DMS79 treated with DMSO at 0.1 percent for 48 hours (cell line): ENCODE data around the gene STMND1.

ENCODE experiments used
- DNase-seq: peaks from one replicate; lab custom pipeline; 2025; lab: John Stamatoyannopoulos, UW

STMND1 gene

GRCh38 chr6:17098538-17098937, 3.3 kb upstream of the STMND1 start:
- DNase-seq, result no peak

DNA sequence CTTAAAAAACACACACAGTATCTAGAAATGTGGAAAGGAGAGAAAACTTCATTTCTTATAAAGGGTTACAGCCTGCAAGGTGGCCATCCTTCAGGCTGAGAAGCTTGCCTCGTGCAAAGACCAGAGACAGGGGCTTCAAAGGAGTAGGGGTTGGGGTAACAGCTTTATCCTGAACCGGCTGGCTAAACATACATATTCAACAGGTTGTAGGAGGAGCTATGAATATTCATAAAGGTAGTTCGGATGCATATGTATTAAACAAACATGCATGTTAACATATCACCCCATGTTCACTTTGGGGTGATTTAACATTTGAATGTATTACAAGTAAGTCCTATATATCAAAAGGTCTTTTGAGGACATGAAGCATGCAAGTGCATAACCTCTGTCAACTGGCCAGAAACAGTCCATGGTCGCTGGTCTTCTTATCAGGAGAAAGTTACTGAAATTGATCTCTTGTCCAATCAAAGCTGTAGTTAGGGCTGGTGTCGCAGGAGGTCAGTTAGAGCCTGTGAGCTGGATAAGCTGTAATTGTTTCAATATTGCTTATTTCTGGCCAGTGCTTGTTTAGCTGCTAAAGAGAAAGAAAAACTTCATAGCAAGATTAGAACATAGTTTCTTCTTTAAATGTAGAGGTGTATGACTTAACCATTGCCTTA, 2.3 kb upstream of the STMND1 start:
- DNase-seq, result no peak

- DNase-seq, result no peak
Observed at GRCh38 chr6:17100806-17101205, 1.0 kb upstream of the STMND1 start.

GRCh38 chr6:17102258-17102870, 514 bp downstream of the STMND1 start:
- DNase-seq, result no peak

GRCh38 chr6:17103715-17104114, 1.9 kb downstream of the STMND1 start:
- no peak for DNase-seq

DNA sequence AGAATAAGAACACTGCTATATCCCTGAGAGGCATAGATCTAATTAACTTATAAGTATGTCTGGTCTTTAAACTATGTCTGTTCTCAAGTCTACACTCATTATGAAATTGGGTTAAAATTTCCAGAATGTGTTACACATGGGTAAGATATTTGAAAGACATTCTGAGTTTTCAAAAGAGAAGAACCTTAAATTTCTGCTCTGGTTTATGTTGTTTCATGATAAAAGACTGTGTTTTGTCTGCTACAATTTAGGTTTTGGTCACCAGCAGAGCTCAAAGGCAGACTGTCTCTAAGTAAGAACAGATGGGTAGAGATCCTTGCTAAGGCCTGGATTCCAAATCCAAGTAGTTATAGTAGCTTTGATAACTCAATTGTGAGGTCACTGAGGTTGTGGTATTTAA, 6.0 kb downstream of the STMND1 start:
- no peak for DNase-seq

DNA sequence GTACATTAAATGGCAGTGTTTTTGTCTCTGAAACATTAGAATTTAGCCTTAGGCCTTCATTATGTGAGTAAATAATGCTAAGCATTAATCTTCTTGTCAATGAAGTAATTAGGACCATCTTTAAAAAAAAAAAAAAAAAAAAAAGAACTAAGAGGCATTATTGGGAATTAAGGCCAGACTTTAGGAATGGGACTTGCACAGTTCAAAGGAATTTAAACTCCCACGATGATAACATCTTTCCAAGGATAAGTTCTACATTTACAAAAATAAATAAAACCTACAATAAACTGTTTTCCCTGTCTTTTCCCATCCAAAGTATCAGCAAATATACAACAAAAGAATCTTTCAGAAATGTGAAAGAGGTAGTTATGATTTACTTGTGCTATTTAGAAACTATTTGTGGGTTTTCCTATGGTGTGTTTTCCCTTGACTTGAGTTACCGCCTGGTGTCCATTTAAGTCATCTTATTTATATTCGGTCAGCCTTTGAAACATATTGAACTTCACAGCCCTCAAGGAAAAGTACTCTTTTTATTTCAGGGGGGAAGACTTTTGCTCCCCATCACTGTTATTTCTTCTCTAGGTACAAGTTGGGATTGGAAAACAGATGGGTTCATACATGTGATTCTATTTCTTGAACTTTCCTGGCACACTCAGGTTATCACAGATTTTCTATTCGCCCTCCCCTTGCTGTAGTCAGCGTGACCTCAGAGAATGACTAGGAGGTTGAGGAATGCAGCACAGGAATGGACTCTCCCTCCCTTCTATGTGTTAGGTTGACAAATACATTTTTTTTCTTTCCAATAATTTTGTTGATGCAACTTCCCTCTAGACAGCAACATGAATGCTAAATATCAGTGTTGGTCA, 13.6 kb downstream of the STMND1 start:
- no peak for DNase-seq

DNA sequence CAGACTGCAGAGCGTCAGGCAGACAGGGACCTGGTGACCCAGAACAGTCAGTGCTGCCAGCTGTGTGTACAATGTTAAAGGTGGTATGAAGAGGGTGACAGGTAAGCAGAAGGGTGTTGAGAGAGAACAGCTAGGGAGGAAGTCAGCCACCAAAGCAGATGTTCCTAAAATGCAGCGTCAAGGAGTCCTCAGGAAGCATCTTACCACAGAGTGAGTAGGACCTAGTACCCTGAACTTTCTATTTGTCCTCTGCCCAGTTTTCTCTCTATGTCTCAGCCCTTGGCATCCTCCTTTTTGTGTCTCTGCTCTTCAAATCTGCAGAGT, 14.2 kb downstream of the STMND1 start:
- no peak for DNase-seq

- no peak for DNase-seq
Observed at GRCh38 chr6:17120019-17120418, 18.2 kb downstream of the STMND1 start.

- no peak for DNase-seq
Observed at GRCh38 chr6:17125407-17125806, 23.6 kb downstream of the STMND1 start.

DNA sequence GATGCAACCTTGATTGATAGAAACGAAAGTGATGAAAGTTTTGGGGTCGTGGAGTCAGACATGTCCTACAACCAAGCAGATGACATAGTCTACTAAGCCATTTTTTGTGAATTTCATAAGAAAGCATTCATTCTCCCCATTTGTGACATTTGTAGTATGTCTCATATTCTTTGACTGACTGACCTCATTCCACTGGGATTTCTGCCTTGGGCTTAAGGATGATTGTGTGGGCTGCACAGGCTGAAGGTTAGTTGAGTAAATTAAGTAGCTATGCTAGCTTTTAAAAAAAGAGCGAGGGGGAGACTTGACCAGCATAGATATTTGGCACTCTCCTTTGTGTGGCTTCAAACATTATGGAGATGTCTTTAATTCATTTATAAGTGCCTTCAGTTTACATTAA, 28.9 kb downstream of the STMND1 start:
- no peak for DNase-seq

DNA sequence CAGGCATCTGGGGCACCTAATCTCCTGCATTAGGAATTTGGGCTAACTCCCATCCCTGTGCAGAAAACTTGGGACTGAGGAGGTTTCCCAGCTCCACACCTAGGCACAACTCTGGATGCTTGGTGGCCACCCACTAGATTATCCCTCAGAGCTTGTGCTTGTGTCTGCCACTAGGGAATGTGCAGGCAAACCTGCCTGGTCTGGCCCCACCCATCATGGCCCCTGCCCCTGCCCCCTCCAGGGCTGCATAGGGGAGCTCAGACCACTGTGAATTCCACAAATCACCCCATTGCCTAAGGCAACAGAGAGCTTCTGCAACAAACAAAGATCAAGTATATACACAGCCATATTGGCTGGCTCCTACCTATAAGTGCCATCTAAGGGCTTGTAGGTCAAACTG, 31.1 kb downstream of the STMND1 start:
- DNase-seq, result no peak

GRCh38 chr6:17138033-17138432, 36.2 kb downstream of the STMND1 start:
- no peak for DNase-seq

DNA sequence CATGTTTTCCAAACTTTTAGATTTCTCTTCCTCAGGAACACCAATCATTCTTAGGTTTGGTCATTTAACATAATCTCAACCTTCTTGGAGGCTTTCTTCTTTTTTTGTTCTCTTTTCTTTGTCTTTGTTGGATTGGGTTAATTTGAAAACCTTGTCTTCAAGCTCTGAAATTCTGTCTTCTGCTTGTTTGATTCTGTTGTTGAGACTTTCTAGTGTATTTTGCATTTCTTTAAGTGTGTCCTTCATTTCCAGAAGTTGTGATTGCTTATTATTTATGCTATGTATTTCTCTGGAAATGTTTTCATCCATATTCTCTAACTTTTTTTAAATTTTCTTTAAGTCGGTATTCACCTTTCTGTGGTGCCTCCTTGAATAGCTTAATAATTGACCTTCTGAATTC, 42.2 kb downstream of the STMND1 start:
- DNase-seq, result no peak

- no peak for DNase-seq
Observed at GRCh38 chr6:17149571-17149970, 47.7 kb downstream of the STMND1 start.

- DNase-seq, result no peak
Observed at GRCh38 chr6:17150096-17150495, 48.2 kb downstream of the STMND1 start.

GRCh38 chr6:17151888-17152287, 50.0 kb downstream of the STMND1 start:
- DNase-seq, result no peak

GRCh38 chr6:17152703-17153102, 50.9 kb downstream of the STMND1 start:
- no peak for DNase-seq

DNA sequence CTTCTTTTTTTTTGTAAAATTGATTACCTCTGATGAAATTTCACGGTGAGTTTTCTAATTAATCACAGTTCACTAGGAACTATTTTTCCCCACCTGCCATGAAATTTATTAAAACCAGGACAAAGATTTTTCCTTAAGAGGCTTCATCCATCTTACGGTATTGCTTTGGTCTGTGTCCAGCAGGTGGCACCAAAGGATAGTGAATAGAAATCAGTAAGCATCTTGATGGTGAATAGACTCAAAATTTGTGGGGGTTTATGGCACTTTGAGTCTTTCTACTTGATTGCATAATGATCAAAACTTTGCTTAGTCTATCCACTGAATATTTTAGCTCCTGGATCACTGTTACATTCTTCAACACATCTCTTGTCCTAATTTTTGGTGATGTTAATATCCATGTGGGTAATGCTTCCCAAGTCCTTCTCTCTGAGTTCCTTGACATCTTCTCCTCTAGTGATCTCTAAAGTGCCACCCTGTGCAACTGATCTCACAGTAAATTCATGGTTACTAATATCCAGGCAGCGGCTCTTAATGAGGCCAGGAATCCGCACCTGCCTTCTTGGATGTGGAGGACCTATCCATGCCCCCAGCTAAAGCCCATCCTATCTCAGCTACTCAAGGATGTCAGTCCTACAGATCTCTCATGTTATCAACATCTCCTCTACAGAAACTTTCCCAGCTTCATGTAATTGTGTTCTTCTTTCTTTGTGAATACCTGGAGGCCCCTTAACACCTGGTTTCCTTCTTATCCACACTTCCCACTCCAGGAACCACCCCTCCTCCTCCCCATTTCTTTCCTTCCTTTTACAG, 54.5 kb downstream of the STMND1 start:
- peak; percentile 17 for DNase-seq

DNA sequence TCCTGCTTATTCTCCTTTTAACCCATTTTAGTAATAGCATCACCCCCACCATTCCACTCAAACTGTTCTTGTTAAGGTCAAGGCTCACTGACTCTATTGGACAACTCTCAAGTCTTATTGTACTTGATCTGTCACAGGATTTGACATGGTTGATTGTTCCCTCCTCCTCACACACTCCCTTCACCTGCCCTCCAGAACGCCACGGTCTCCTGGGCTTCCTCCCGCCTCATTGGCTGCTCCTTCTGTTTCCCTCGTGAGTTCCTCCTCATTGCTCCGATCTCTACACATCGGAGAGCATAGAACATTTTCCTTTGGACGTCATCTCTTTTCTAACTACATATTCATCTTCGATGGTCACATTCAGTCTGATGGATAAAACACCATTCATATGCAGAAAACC, 55.1 kb downstream of the STMND1 start:
- no peak for DNase-seq

DNA sequence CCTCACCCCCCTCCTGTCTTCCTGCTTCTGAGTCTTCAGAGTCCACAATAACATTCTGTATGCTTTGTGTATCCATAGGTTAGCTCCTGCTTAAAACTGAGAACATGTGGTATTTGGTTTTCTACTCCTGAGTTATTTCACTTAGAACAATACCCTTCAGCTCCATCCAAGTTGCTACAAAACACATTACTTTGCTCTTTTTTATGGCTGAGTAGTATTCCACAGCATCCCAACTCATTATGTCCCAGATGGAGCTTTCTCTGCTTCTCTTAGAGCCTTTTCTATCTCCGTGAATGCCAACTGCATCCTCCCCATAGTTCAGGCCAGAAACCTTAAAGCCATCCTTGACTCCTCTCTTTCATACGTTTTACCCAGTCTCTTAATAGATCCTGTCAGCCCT, 55.8 kb downstream of the STMND1 start:
- DNase-seq, result no peak

DNA sequence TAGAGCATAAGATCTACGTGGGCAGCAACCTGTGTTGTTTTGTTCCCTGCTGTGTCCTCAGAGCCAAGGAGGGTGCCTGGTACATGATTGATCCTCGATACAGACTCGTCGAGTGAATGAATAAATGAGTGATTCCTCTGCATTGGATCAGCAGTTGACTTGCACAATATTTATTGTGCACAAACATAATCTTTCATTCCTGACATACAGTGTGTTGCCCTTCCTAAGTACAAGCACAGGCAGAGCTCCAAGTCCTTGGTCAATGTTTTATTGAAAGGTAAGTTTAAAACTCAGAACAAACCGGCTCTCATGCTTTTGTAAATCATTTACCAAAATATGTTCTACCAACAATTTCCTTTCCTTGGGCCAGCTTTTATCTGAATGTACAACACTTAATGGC, 57.4 kb downstream of the STMND1 start:
- DNase-seq, result no peak

DNA sequence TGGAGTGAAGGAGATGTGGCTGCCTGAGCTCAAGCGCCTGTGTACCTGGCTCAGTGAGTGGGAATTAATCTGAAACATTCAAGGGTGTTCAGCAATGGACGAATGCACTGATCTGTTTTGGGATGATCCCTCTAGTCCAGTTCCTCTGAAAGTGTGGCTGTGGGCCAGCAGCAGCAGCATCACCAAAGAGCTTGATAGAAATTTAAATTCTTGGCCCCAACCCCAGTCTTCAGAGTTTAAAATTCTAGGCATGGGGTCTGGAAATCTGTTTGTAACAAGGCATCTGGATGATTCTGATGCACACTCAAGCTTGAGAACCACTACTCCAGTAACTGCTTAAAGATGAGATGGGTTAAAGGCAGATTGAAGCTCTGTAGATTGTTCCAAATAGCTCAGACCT, 59.2 kb downstream of the STMND1 start:
- DNase-seq, result no peak
